SK-N-SH (cell line): ENCODE results near the gene SYT14. TPM values are rescaled to one million over a fixed set of nuclear protein-coding genes. Genes with fewer than 3 reads are reported as not detected.

Experiments
- CTCF ChIA-PET: fragments of 300-600, 350-600 bp; formaldehyde crosslinking; extraction: SDS; loops from one replicate; lab custom pipeline; 2021; lab: Yijun Ruan, JAX
- POLR2A ChIA-PET: fragments of 350-600 bp; sonication (Branson Sonifier 250); formaldehyde crosslinking; extraction: SDS; loops from one replicate; lab custom pipeline; 2020; ENCODE audit warnings: antibody characterized with exemption, inconsistent platforms; lab: Yijun Ruan, JAX
- DNase-seq: peaks from one replicate; pipeline ENCODE4 v3.0.0; 2012
- H2AFZ ChIP-seq: fragments of 200-600 bp; sonication (generic); 2 replicates; pipeline ENCODE4 v1.8.1; 2016; ENCODE audit warnings: antibody characterized with exemption, mild to moderate bottlenecking, low read depth
- H3F3A ChIP-seq: fragments of 200-600 bp; sonication (generic); replicated peaks from 2 replicates; pipeline ENCODE3; 2016; ENCODE audit warnings: antibody characterized with exemption, mild to moderate bottlenecking; ENCODE audit not compliant: insufficient read depth
- H3K27ac ChIP-seq, 2 experiments: fragments of 200-500 bp in 1 of 2; fragments of 200-600 bp in 1 of 2; sonication (Bioruptor generic) in 1 of 2; sonication (generic), shearing (Covaris generic) in 1 of 2; 2 replicates each; pipeline versions ENCODE4 v1.5.1 to v1.6.1; 2014 to 2016; ENCODE audit warnings: low read depth in 2 of 2, inconsistent platforms in 1 of 2, low read length in 1 of 2, mild to moderate bottlenecking in 1 of 2, mixed read lengths in 1 of 2
- H3K27me3 ChIP-seq: fragments of 200-600 bp; sonication (generic), shearing (Covaris generic); 2 replicates; pipeline ENCODE4 v1.6.1; 2016; ENCODE audit warnings: mixed run types; ENCODE audit not compliant: insufficient read depth
- H3K36me3 ChIP-seq, 2 experiments: fragments of 200-500 bp in 1 of 2; fragments of 200-600 bp in 1 of 2; sonication (Bioruptor generic) in 1 of 2; sonication (generic) in 1 of 2; replicated peaks in 1 of 2; 2 replicates each; pipeline versions ENCODE3 to v1.5.1; 2014 to 2016; ENCODE audit warnings: low read length in 1 of 2, mild to moderate bottlenecking in 1 of 2; ENCODE audit not compliant: insufficient read depth in 2 of 2, control insufficient read depth in 1 of 2
- H3K4me1 ChIP-seq, 2 experiments: fragments of 200-500 bp in 1 of 2; fragments of 200-600 bp in 1 of 2; sonication (Bioruptor generic) in 1 of 2; sonication (generic), shearing (Covaris generic) in 1 of 2; 2 replicates each; pipeline versions ENCODE4 v1.5.1 to v1.6.1; 2014 to 2016; ENCODE audit warnings: low read depth in 1 of 2, low read length in 1 of 2, mixed run types in 1 of 2; ENCODE audit not compliant: insufficient read depth in 2 of 2, control insufficient read depth in 1 of 2
- H3K4me2 ChIP-seq: fragments of 200-600 bp; sonication (generic), shearing (Covaris generic); 2 replicates; pipeline ENCODE4 v1.6.1; 2017; ENCODE audit warnings: mixed run types
- H3K4me3 ChIP-seq, 2 experiments: fragments of 200-500 bp in 1 of 2; fragments of 200-600 bp in 1 of 2; sonication (Bioruptor generic) in 1 of 2; sonication (generic), shearing (Covaris generic) in 1 of 2; 2 replicates each; pipeline versions ENCODE4 v1.5.1 to v1.8.1; 2014 to 2016; ENCODE audit warnings: low read depth in 2 of 2, inconsistent platforms in 1 of 2, low read length in 1 of 2, mild to moderate bottlenecking in 1 of 2, mixed read lengths in 1 of 2, moderate library complexity in 1 of 2
- H3K79me2 ChIP-seq: fragments of 200-600 bp; sonication (generic); 2 replicates; pipeline ENCODE4 v1.8.1; 2017; ENCODE audit warnings: mild to moderate bottlenecking; ENCODE audit not compliant: insufficient read depth
- H3K9ac ChIP-seq: fragments of 200-600 bp; sonication (generic); 2 replicates; pipeline ENCODE4 v1.6.1; 2017; ENCODE audit warnings: mixed run types
- H3K9me2 ChIP-seq: fragments of 200-600 bp; sonication (generic); 2 replicates; pipeline ENCODE4 v1.6.1; 2017; ENCODE audit warnings: mixed run types
- H3K9me3 ChIP-seq: fragments of 200-600 bp; sonication (generic); 2 replicates; pipeline ENCODE4 v1.6.1; 2017; ENCODE audit warnings: mixed run types, mild to moderate bottlenecking, moderate library complexity
- H4K20me1 ChIP-seq: fragments of 200-600 bp; sonication (generic); 2 replicates; pipeline ENCODE4 v1.6.1; 2017; ENCODE audit warnings: mild to moderate bottlenecking, mixed run types; ENCODE audit not compliant: insufficient read depth
- CHD2 ChIP-seq: fragments of 150-350 bp; IDR thresholded peaks from 2 replicates; pipeline ENCODE4 v1.6.1; 2018; ENCODE audit warnings: low read length; ENCODE audit not compliant: partially characterized antibody
- EP300 ChIP-seq, 2 experiments: IDR thresholded peaks; 2 replicates each; pipeline versions ENCODE4 v1.4.0 to v1.6.1; 2012; ENCODE audit warnings: borderline replicate concordance in 1 of 2, low read depth in 1 of 2, low read length in 1 of 2
- GABPA ChIP-seq: IDR thresholded peaks from 2 replicates; pipeline ENCODE4 v1.4.0; 2012; ENCODE audit warnings: low read depth, mild to moderate bottlenecking
- JUND ChIP-seq: IDR thresholded peaks from 2 replicates; pipeline ENCODE4 v1.4.0; 2012
- MAX ChIP-seq: IDR thresholded peaks from 2 replicates; pipeline ENCODE4 v1.4.0; 2012; ENCODE audit warnings: low read depth
- MEF2A ChIP-seq: IDR thresholded peaks from 2 replicates; pipeline ENCODE4 v1.4.0; 2012; ENCODE audit warnings: low read depth, borderline replicate concordance
- MXI1 ChIP-seq: IDR thresholded peaks from 2 replicates; pipeline ENCODE4 v1.6.1; 2012; ENCODE audit warnings: mild to moderate bottlenecking, low read depth, low read length, improper control_type of control experiment
- NRF1 ChIP-seq: IDR thresholded peaks from 2 replicates; pipeline ENCODE4 v1.6.1; 2012; ENCODE audit warnings: low read depth, mild to moderate bottlenecking, low read length
- POLR2AphosphoS5 ChIP-seq: IDR thresholded peaks from 2 replicates; pipeline ENCODE4 v1.6.1; 2012; ENCODE audit warnings: low read depth, low read length
- RAD21 ChIP-seq: IDR thresholded peaks from 2 replicates; pipeline ENCODE4 v1.6.1; 2012; ENCODE audit warnings: mild to moderate bottlenecking, low read length
- RFX5 ChIP-seq: IDR thresholded peaks from 2 replicates; pipeline ENCODE4 v1.6.1; 2012; ENCODE audit warnings: mild to moderate bottlenecking, improper control_type of control experiment, low read length
- RXRA ChIP-seq: IDR thresholded peaks from 2 replicates; pipeline ENCODE4 v1.4.0; 2012; ENCODE audit warnings: low read depth, mild to moderate bottlenecking, borderline replicate concordance
- SIN3A ChIP-seq: IDR thresholded peaks from 2 replicates; pipeline ENCODE4 v1.6.1; 2012; ENCODE audit warnings: low read depth, mild to moderate bottlenecking, low read length, moderate library complexity, borderline replicate concordance
- TAF1 ChIP-seq: IDR thresholded peaks from 2 replicates; pipeline ENCODE4 v1.6.1; 2012; ENCODE audit warnings: low read depth, mild to moderate bottlenecking, low read length, moderate library complexity, borderline replicate concordance
- USF1 ChIP-seq: IDR thresholded peaks from 2 replicates; pipeline ENCODE4 v1.4.0; 2012; ENCODE audit warnings: low read depth, borderline replicate concordance
- YY1 ChIP-seq: IDR thresholded peaks from 2 replicates; pipeline ENCODE4 v1.4.0; 2012; ENCODE audit warnings: low read depth, mild to moderate bottlenecking
- WGBS: methylation state at CpG from one replicate; pipeline ENCODE4 v1.1.6; 2017; ENCODE audit warnings: low lambda C conversion rate; 5-methylcytosine and 5-hydroxymethylcytosine counted together
- polyA plus RNA-seq, 3 experiments: library from polyadenylated mRNA; depleted of rRNA; stranded (reverse); fragments of >200 nt; gene quantifications; 2 replicates each; pipeline ENCODE4 v1.2.3, GENCODE V29; 2012
- TF ChIP-seq, protein P1 (sequence below): IDR thresholded peaks from 2 replicates; pipeline ENCODE4 v1.4.0; 2012; ENCODE audit warnings: low read depth, borderline replicate concordance
- TF ChIP-seq, protein P2 (sequence below): fragments of 150-350 bp; IDR thresholded peaks from 2 replicates; pipeline ENCODE4 v1.6.1; 2016; ENCODE audit warnings: mild to moderate bottlenecking, low read depth, low read length
- TF ChIP-seq, protein P3 (sequence below): fragments of 200-600 bp; sonication (generic); IDR thresholded peaks from 2 replicates; pipeline ENCODE4 v1.6.1; 2017; ENCODE audit warnings: antibody characterized with exemption, mild to moderate bottlenecking, moderate library complexity

SYT14 gene
- polyA plus RNA-seq, 1 of the 3 experiments (the other 2 are of a cell fraction): 1.2 TPM

- peaks cover 0 to 11% of the 10 kb centered on the region in 2 experiments for H3K36me3 ChIP-seq
- DNase-seq: no peak
- ChIA-PET POLR2A (interaction anchor here (0.8 kb wide), 1 partner anchor 166 kb away, joined by 3 read pairs; no protein-coding TSS in a partner anchor), CTCF (interaction anchor here (0.8 to 5.5 kb wide), 9 partner anchors 13 to 990 kb away, joined by 3 to 106 read pairs (median 9); no protein-coding TSS in a partner anchor)
- no peaks in the 10 kb centered on the region for H4K20me1 ChIP-seq
- no peaks in the 10 kb centered on the region for H3K79me2 ChIP-seq
- peaks cover 0 to 6% of the 10 kb centered on the region in 2 experiments; a peak in 1 of 4 replicates for H3K4me1 ChIP-seq
- H3K9ac ChIP-seq: no peak overlapping the region
- 61% methylated on average over 3 of the region's 3 CpGs for WGBS
- H2AFZ ChIP-seq: no peak overlapping the region
- TF ChIP-seq MAX: no peak
- no peak for TF ChIP-seq USF1
- TF ChIP-seq JUND: no peak
- no peak for TF ChIP-seq RAD21
- TF ChIP-seq, protein P1, sequence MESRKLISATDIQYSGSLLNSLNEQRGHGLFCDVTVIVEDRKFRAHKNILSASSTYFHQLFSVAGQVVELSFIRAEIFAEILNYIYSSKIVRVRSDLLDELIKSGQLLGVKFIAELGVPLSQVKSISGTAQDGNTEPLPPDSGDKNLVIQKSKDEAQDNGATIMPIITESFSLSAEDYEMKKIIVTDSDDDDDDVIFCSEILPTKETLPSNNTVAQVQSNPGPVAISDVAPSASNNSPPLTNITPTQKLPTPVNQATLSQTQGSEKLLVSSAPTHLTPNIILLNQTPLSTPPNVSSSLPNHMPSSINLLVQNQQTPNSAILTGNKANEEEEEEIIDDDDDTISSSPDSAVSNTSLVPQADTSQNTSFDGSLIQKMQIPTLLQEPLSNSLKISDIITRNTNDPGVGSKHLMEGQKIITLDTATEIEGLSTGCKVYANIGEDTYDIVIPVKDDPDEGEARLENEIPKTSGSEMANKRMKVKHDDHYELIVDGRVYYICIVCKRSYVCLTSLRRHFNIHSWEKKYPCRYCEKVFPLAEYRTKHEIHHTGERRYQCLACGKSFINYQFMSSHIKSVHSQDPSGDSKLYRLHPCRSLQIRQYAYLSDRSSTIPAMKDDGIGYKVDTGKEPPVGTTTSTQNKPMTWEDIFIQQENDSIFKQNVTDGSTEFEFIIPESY: no peak
- TF ChIP-seq EP300 (IDR thresholded peaks at IDR 0.05; ENCODE audit: borderline replicate concordance in 1 of 2, low read depth in 1 of 2, low read length in 1 of 2): no peak
- TF ChIP-seq NRF1: no peak
- TF ChIP-seq, protein P2, sequence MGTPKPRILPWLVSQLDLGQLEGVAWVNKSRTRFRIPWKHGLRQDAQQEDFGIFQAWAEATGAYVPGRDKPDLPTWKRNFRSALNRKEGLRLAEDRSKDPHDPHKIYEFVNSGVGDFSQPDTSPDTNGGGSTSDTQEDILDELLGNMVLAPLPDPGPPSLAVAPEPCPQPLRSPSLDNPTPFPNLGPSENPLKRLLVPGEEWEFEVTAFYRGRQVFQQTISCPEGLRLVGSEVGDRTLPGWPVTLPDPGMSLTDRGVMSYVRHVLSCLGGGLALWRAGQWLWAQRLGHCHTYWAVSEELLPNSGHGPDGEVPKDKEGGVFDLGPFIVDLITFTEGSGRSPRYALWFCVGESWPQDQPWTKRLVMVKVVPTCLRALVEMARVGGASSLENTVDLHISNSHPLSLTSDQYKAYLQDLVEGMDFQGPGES: no peak
- no peak for TF ChIP-seq YY1
- no peaks in the 10 kb centered on the region for H3K9me3 ChIP-seq
- H3K4me3 ChIP-seq: no peak overlapping the region
- no peaks in the 10 kb centered on the region for H3K9me2 ChIP-seq
- no peak overlapping the region for H3K4me2 ChIP-seq
- H3K27ac ChIP-seq: no peak overlapping the region
- peaks cover 4% of the 10 kb centered on the region for H3F3A ChIP-seq
- H3K27me3 ChIP-seq: no peaks in the 10 kb centered on the region
Measured at GRCh38 chr1:210144736-210145135, 206.7 kb downstream of the SYT14 start.

DNA sequence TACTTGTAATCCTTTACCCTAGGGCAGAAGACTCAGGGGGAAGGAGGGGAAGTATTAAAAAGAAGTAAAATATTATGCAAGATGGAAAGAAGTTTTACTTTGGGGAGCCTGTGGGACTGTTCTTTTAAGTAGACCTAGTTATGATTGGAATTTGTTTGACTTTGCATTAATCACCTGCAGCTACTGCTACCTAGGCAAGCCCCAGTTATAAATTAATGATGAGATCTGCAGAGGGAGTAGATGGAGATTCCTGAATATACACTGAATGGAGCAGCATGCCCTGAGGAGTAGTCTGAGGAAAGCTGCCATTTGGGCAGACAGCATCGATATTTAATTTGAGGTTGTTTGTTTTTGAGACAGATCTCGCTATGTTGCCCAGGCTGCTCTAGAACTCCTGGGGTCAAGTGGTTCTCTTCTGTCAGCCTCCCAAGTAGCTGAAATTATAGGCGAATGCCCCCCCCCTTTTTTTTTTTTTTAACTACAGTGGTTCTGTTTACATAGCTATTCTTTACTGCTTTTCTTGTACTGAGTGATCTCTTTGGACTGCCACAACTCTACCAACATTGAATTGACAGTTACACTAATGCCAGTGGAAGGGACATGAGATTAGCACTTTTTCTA lies 213.1 kb downstream of the SYT14 start:
- Histone ChIP-seq H4K20me1 (no peaks in the 10 kb centered on the region), H3F3A (peaks cover 4% of the 10 kb centered on the region), H3K4me1 (peaks cover 0 to 9% of the 10 kb centered on the region in 2 experiments; a peak in 2 of 4 replicates), H3K27ac (no peak overlapping the region), H3K9ac (no peak overlapping the region), H3K9me2 (no peaks in the 10 kb centered on the region), H2AFZ (no peak overlapping the region), H3K4me2 (no peak overlapping the region), H3K79me2 (no peaks in the 10 kb centered on the region), H3K9me3 (no peaks in the 10 kb centered on the region), H3K27me3 (no peaks in the 10 kb centered on the region), H3K4me3 (no peak overlapping the region), H3K36me3 (peaks cover 0 to 5% of the 10 kb centered on the region in 2 experiments)
- WGBS: 72% methylated on average over 3 of the region's 3 CpGs
- no peak for DNase-seq
- POLR2A ChIA-PET: no interaction called here
- CTCF ChIA-PET: interaction anchor here (0.8 to 2.0 kb wide), 5 partner anchors 62 to 249 kb away, joined by 3 to 6 read pairs (median 4); no protein-coding TSS in a partner anchor
- no peak for TF ChIP-seq MAX
- TF ChIP-seq, protein P2: no peak
- TF ChIP-seq MEF2A: no peak
- no peak for TF ChIP-seq POLR2AphosphoS5
- no peak for TF ChIP-seq JUND
- TF ChIP-seq MXI1: no peak
- no peak for TF ChIP-seq GABPA
- TF ChIP-seq SIN3A: no peak
- TF ChIP-seq CHD2: no peak
- TF ChIP-seq, protein P3, sequence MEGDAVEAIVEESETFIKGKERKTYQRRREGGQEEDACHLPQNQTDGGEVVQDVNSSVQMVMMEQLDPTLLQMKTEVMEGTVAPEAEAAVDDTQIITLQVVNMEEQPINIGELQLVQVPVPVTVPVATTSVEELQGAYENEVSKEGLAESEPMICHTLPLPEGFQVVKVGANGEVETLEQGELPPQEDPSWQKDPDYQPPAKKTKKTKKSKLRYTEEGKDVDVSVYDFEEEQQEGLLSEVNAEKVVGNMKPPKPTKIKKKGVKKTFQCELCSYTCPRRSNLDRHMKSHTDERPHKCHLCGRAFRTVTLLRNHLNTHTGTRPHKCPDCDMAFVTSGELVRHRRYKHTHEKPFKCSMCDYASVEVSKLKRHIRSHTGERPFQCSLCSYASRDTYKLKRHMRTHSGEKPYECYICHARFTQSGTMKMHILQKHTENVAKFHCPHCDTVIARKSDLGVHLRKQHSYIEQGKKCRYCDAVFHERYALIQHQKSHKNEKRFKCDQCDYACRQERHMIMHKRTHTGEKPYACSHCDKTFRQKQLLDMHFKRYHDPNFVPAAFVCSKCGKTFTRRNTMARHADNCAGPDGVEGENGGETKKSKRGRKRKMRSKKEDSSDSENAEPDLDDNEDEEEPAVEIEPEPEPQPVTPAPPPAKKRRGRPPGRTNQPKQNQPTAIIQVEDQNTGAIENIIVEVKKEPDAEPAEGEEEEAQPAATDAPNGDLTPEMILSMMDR: no peak
- TF ChIP-seq TAF1: no peak
- no peak for TF ChIP-seq RFX5
- no peak for TF ChIP-seq RXRA
